Stimulated activated CD8-positive, alpha-beta memory T cell treated with anti-CD3 and anti-CD28 coated beads, Interleukin-15, amount 100 ng/mL, for 4 hours (primary cell): Measurements from ENCODE around the gene ABCB11.

ENCODE experiments used
- DNase-seq, 2 donors: peaks; one replicate each; pipeline ENCODE4 v3.0.0-alpha.2; 2020; ENCODE audit warnings: low read depth in 2 of 2

ABCB11 gene

DNA sequence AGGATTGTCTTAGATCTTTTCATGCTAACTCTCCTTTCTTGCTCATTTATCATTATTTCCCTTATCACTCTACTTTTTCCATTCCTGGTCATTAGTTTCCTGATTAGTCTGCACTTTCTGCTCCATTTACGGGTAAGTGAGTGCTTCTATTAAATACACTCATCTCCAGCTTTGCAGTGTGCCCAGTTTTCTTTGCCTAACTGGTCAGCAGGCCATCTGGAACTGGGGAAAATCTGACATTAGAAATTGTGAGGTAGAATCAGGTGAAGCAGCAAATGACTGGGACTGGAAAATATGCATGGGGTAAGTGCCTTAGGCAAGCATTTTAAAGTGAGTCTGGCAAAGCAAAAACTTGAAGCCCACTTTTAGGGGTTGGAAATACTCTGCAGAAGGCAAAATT, 100.9 kb downstream of the ABCB11 start:
- DNase-seq = no peak

DNA sequence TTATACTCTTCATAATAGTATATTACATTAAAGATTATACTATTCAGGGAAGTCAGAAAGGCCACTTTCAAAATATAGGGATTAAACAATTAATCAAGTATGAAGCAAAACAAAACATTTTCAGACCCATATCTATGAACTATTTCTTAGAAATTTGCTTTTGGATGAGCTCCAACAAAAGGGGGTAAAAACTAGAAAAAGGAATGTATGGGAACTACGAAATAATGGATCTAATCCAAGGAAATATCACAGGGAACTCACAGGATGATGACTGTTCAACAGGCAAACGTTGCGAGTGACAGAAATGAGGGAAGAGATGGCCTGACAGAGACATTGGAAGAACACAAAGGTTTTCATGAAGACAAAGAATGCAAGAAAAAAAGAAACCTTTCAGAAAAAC, 102.1 kb downstream of the ABCB11 start:
- DNase-seq = no peak

DNA sequence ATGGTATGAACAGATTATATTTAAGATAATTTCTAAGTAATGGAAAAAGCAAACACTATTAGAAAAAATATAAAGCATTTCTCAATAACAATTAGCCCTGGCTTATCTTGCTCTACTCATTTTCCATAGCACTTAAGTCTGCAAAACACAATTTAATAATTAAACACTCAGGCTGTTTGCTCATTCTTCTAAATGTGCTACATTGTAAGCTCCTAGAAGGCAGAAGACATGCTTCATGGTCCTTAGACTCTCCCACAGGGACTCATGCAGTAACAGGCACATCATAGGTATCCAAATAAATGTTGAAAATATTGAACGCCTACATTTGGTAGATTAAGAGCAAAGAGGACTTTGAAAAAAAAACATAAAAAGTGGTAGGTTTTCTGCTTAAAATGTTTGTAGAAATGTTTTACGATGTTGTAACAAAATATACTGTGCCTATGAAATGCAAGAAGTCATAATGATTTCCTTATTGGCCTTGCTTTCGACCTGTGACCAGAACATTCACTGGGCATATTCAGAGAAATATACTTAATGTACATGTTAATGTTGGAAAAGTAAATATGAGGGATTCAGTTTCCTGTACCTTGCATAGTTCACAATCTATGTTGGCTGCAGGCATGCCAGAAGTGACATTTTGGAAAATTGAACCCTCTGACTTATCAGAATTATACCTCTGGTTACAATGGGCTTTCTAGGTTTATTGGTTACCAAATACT, 102.9 kb downstream of the ABCB11 start:
- no peak for DNase-seq

DNA sequence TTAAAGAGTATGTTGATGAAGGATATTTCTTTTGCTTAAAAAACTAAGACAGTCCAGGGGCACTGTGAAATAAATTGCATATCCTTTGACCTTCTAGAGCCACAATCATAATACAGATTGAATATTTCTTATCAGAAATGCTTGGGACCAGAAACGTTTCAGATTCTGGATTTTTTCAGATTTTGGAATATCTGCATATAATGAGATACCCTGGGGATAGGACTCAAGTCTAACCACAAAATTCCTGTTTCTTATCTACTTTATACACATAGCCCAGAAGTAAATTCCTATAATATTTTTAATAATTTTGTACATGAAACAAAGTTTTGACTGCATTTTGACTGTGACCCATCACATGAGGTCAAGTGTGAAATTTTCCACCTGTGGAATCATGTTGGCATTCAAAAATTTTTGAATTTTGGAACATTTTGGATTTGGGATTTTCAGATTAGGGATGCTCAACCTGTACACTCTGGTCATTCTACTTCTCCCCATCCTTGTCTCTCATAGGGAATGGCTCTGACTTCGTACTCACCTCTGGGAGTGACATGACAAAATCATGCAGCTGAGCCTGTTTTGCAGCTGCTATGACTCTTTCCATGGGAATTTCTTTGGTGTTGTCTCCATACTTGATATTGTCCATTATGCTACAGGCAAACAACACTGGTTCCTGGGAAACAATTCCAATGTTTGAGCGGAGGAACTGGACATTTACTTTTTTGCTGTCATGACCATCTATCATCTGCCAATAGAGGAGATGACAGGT, 104.3 kb downstream of the ABCB11 start:
- DNase-seq = no peak

DNA sequence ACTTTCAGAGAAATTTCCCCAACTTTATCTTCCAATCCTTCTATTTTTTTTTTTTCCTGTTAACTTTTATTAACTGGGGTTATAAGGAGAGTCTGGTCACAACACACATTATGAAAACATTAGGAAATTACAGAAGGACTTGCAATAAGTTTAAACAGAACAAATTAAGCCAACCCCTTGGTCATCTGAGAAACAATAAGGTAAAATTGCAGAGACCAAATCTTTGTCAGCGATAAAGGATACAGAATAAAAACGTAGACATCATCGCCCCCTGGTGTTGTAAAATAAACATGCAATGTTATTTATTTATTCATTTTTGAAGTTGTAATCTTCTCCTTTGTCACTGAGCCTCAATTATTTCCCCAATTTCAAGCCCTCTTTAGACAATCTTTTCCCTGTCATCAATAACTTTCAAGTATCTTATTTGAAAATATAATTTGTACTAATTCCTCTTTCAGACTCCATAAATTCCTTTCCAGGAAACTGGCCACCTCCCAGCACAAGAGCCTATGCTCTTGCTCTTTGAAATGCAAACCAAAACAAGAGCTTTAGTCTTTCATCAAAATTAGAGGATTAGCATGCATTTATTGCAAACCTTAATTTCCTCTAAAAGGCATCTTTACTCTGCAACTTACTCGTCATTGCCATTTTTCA, 110.5 kb downstream of the ABCB11 start:
- DNase-seq = no peak

DNA sequence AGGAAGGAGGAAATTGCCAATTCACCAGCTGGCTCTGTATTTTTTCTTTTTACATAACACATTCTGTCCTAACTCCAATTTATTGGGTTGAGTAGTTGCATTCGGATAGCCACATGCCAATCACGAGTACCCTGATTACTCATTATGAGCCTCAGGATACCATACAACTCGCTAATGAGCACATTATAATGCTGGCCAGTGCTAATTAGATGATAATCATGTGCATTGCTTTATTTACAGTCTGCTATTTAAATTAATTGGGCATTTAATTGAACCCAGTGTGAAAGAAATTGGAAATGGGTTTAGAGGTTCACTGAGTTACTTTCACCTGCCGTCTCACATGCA, 114.8 kb downstream of the ABCB11 start:
- DNase-seq = no peak

DNA sequence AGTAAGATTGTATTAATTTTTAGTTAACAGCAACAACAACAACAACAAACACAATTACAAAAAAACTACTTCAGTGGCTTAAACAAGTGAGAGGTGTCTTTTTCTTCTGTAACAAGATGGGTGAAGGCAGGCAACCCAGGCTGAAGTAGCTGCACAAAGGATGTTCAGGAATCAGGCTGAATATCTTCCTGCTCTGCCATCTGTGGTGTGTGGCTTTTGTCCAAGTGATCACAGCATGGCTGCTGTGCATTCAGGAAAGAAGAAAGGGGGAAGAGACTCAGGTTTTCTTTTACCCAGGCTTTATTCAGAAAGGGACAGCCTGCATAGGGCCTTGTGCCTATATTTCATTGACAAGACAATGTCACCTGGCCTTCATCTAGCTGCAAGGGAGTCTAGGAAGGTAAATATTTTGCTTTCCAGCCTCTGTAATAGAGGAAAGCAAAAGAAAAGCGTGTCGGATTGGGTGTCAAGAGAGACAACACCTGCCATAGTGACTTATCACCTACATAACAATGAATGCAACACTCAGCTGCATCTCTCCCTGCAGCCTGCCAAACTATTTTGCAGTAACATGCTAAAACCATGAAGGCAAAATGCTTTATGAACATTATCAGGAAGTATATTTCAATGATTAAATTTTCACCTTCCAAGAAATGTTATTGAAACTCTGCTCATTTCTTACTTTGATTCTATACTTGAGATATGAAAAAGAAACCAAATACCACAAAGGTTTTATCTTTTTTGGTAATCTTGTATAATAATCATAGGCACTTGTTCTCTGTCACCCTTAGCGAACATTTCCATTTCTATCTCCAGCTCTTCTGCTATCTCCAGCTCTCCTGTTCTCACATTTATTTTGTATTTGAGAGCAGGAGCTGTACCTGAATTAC, 115.4 kb downstream of the ABCB11 start:
- no peak for DNase-seq

DNA sequence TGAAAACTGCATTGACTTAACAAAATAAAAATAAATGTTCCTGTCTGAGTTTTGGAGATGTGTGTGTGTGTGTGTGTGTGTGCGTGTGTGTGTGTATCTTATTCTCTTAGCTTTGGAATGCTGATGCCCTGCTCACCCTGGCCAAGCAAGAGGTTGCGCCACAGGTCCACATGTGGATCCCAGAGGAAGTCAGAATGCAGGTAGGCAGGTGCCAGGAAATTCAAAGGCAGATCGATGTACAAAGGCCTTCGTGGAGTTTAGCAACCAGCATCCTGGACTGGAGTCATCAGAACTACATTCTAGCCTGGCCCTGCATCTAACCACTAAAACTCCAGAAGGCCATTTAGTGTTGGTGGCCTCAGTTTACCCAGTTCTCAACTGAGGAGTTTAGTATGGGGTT, 117.6 kb downstream of the ABCB11 start:
- no peak for DNase-seq

DNA sequence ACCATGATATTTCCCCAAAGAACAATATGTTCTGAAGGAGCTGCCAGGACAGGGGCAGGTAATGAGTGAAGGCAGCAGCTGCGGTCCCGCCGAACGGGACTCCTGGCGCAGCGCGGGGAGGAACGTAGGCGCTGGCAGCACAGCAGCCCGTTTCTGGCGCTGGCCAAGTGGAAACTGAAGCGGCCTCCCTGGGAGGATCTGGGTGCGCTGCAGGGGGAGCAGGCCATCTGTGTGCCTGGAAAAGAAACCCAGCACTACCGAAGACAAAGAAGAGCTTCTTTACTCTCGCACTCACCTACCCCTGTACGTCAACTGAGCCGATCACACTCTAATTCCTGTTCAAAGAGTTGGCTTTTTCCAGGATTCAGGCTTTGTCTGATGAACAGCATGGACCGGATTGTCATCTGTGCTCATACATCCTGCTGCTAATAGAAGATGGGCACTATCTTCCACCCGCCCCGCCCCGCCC, 118.2 kb downstream of the ABCB11 start:
- no peak for DNase-seq

DNA sequence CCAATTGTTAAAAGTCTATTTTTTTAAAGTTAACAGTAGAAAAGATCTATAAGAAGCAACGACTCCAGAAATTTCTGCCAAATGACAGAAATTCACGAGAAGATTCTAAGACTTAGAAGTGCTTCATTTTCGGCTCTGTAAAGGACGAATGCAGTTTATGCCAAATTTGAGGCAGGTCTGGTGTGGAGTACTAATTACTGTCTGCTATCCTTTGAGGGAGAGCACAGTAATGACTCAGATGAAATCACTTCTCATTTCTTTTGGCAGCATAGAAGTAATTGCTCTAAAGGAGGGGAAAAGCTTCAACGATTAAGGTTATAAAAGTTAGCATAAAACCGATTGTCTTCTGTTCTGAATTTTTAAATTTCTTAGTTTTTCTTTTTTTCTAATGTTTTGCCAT, 118.7 kb downstream of the ABCB11 start:
- DNase-seq = no peak

DNA sequence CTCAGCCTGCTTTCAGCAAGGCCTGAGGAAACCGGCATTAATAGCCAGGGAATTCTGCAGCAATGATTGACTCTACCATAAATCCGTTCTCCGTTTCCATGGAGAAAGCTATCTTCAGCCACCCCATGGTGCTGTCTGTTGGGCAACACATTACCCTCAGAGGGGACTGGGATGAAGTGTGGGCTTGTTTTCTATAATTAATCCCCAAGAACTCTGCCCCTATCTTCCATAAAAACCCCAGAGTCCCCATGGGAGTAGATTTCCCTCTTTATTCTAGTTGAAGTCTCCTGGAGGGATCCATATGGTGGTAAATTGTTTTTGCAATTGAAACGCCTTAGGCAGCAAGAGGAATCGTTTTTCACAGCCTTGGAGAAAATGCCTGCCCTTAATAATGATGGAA, 120.8 kb downstream of the ABCB11 start:
- no peak for DNase-seq

DNA sequence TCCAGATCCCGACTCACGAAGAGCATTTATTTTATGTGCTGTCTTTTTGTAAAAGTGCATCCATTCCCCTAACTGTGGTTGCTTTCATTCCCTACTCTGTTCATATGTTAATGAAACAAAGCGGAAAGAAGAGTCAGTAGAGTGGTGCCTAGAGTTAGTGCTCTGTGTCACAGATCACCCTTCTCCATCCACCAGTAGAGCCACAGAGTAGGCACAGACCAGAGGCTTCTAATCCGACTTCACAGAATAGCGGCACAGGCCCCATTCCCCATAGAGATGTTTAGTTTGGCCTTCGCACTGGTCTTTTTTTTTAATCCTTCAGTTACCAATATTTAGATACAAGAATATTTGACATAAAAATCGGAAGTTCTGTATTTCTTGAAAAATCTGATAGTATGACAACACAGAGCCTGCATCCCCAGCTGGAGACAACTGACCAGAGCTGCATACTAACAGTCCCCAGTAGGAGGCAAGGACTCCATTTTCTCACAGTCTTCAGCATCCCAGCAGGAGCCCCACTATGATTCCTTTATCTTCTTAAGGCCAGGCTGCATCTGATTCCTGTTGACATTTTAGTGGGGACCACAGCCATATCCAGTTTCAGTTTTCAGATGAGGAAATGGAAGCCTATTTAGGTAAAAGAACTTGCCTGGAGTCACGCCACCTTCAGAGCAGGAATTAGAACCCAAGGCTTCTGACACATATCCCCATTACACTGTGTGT, 123.0 kb downstream of the ABCB11 start:
- no peak for DNase-seq

DNA sequence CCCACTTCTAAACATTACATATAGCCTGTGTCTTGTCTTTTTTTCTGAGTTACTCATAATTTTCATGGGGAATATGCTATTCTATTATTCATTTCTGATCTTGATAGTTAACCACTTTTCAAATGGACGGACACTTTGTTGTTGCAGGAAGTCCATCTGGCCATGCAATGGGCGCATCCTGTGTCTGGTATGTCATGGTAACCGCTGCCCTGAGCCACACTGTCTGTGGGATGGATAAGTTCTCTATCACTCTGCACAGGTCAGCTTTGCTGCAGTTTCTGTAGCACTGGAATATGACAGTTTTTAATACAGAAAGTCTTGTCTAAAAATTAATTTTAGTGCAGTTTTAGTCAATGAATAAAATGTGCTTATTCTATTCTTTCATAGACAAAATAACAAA, 126.8 kb downstream of the ABCB11 start:
- DNase-seq = no peak

DNA sequence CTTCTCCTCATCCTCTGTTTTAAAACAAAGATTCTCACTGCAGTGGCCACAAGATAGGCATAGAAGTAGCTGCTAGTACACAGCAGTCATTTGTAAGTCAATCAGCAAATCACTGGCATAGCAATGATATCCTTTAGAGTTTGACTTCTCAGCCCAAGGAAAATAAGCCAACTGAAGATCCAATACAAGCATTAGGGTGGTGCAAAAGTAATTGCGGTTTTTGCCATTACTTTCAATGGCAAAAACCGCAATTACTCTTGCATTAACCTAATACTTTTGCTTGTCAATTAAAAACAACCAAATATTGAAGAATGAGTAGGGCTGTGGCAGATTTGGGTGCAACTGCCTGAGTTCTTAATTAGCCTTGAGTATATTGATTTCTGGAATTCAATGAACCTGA, 127.2 kb downstream of the ABCB11 start:
- DNase-seq = no peak

DNA sequence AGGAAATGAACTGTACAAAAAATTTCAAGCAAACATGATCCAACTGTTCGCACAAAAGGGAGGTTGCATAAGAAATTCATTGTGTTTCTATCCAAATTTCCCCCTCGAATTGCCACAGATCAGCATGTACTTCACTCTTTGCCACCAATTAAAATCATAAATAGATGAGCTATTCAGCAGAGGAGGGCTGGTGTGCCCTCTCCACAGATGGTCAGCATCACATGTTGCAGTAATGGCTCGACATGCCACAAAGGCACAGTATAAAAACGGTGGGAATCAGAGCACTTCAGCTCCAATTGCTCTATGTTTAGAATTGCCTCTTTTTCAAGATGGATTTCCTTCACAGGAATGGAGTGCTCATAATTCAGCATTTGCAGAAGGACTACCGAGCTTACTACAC, 130.1 kb downstream of the ABCB11 start, which contains the start of gene G6PC2:
Gene G6PC2 (plus strand): TSS at position 289 of the 400 bp plus-strand sequence. CDS start 41 bp downstream, at position 330.
- no peak for DNase-seq

DNA sequence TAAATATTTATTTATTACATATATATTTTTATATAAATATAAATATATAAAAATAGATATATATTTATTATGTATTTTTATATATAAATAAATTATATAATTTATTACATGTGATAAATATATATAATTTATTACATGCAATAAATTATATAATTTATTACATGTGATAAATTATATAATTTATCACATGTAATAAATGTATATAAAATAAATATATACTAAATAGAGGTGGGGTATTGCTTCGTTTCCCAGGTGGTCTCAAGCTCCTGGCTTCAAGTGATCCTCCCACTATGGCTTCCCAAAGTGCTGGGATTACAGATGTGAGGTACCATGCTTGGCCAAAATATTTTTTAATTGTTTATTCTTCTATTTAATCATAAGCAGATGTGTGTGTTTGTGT, 133.7 kb downstream of the ABCB11 start:
- DNase-seq = no peak

DNA sequence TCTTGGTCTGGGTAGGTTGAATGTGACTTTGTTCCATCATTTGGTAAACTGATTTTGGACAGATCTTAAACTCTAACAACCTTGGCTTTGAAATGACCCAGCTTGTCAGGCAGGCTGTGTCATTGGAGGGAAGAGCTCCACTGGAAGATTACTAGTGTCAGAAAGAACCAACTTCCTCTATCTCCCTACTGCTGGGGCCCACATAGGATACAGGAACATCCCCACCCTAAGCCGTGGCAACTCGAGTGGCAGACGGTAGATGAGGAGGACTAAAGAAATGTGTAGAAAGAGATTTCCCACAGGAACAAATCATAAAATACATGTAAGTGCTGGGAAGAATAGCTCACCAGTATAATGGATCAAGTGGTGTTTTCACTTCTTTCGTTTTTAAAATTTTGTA, 134.3 kb downstream of the ABCB11 start:
- DNase-seq = no peak

DNA sequence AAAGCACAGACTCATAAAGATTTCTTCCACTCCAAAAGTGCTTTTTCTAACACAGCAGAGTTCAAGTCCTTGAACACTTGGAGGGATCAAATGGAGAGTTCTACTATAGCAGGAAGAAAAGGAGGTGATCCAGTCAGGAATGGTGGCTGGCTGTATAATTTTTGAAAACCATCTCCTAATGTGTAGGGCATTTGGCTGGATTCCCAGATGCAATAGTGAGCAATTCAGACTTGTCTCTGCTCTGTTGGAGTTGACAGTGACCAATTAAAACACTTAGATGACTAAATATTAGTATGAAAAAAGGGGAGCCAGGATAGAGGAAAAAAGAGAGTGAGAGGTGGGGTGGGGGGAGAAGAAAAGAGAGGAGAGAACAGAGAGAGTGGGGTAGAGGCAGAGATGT, 135.4 kb downstream of the ABCB11 start:
- DNase-seq = no peak

DNA sequence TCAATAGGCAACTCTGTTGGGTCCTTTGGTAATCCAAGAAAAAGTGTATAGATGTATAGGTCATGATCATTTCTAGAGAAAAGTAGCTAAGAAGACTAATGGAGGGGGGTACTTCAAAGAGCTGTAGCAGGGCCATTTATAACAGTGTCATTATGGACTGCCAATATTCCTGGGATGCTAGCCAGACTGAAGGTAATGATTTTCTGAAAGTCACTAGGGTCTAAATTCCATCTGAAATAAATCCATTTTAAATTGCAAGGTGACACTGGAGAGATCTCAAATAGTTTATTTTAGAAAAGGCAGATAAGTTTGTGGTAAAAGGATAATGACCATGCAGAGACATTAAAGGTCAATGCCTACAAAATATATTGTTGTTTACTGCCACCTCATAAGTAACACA, 136.4 kb downstream of the ABCB11 start:
- DNase-seq = no peak

DNA sequence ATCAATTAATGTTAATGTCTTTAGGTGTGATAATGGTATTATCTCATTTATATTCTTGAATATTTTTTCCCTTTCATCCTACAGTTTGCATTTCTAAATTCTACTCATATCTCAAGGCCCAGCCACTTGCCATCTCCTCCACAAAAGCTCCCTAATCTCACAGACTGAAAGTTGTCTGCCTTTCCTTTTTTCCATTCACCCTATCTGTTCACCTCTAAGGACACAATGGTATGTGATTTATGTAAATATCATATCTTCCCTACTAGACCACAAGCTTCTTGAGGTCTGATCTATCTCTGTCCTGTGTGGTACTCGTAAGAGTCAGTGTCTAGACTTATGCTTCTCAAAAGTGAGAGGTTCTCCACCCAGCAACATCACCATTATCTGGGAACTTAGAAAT, 137.0 kb downstream of the ABCB11 start:
- DNase-seq = no peak

DNA sequence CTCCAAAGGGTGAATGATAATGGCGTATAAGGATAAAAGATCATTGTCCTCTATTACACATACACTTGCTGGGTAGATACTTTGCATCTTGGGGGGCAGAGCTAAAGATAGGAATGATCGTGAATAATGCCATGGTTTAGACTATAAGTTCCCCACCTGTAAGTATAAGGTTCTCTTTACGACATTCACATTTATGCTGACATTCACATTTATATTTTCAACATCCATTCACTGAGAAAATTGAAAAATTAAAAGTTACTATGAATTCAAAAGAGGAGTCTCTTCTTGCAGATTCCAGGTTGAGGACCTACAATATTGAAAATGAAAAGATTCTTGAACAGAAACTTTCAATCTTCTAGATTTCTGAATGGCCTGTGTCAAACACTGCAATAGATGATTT, 138.8 kb downstream of the ABCB11 start:
- DNase-seq = no peak
